Midbrain (tissue), 1 donor: ENCODE data around the gene MAGI2.
"Not testable (repeated sequence)": the region's sequence is repeated elsewhere in the genome, so short reads cannot be mapped to it uniquely, and the experiment has no call there.

Experiments used
- DNase-seq: peaks from one replicate; lab custom pipeline; 2025; lab: John Stamatoyannopoulos, UW

MAGI2 gene

GRCh38 chr7:78558566-78558965 lies 894.9 kb downstream of the MAGI2 start:
- DNase-seq: peak; percentile 74

GRCh38 chr7:78543976-78544375 lies 909.5 kb downstream of the MAGI2 start:
- no peak for DNase-seq

- DNase-seq: no peak
Observed at GRCh38 chr7:78542981-78543380, 910.5 kb downstream of the MAGI2 start.

GRCh38 chr7:78542541-78542940 lies 910.9 kb downstream of the MAGI2 start:
- DNase-seq: no peak

GRCh38 chr7:78539825-78540224 lies 913.6 kb downstream of the MAGI2 start:
- no peak for DNase-seq

GRCh38 chr7:78535655-78536054 lies 917.8 kb downstream of the MAGI2 start:
- DNase-seq: no peak

- DNase-seq: peak; percentile 59
Observed at GRCh38 chr7:78530351-78530750, 923.1 kb downstream of the MAGI2 start.

GRCh38 chr7:78529392-78529791 lies 924.1 kb downstream of the MAGI2 start:
- DNase-seq: no peak

GRCh38 chr7:78528964-78529363 lies 924.5 kb downstream of the MAGI2 start:
- DNase-seq: no peak

GRCh38 chr7:78523930-78524329 lies 929.5 kb downstream of the MAGI2 start:
- no peak for DNase-seq

- DNase-seq: no peak
Observed at GRCh38 chr7:78521961-78522360, 931.5 kb downstream of the MAGI2 start.

GRCh38 chr7:78516450-78516849 lies 937.0 kb downstream of the MAGI2 start:
- DNase-seq: no peak

GRCh38 chr7:78514634-78515033 lies 938.8 kb downstream of the MAGI2 start:
- no peak for DNase-seq

GRCh38 chr7:78510580-78511188 lies 942.8 kb downstream of the MAGI2 start:
- peak; percentile 77 for DNase-seq

- DNase-seq: not testable (repeated sequence)
Observed at GRCh38 chr7:78503301-78503700, 950.2 kb downstream of the MAGI2 start.

GRCh38 chr7:78501064-78501463 lies 952.4 kb downstream of the MAGI2 start:
- DNase-seq: no peak

GRCh38 chr7:78499971-78500370 lies 953.5 kb downstream of the MAGI2 start:
- no peak for DNase-seq

GRCh38 chr7:78499283-78499682 lies 954.2 kb downstream of the MAGI2 start:
- no peak for DNase-seq

- no peak for DNase-seq
Observed at GRCh38 chr7:78497728-78498427, 955.6 kb downstream of the MAGI2 start.

- peak; percentile 70 for DNase-seq
Observed at GRCh38 chr7:78496096-78496630, 957.3 kb downstream of the MAGI2 start.

GRCh38 chr7:78493401-78493800 lies 960.1 kb downstream of the MAGI2 start:
- DNase-seq: no peak

GRCh38 chr7:78492146-78492545 lies 961.3 kb downstream of the MAGI2 start:
- no peak for DNase-seq

GRCh38 chr7:78490524-78490923 lies 962.9 kb downstream of the MAGI2 start:
- peak; percentile 14 for DNase-seq
